Smooth muscle cell (in vitro differentiated cells): ENCODE results near the gene PDF. TPM values are rescaled to one million over a fixed set of nuclear protein-coding genes. Genes with fewer than 3 reads are reported as not detected.
"Not testable (repeated sequence)": the region's sequence is repeated elsewhere in the genome, so short reads cannot be mapped to it uniquely, and the experiment has no call there.

Experiments used
- DNase-seq: peaks from one replicate; lab custom pipeline; 2025; ENCODE audit not compliant: unreplicated experiment; lab: John Stamatoyannopoulos, UW
- H2AFZ ChIP-seq: fragments of 200-600 bp; sonication (generic); 2 replicates; pipeline ENCODE4 v1.6.0; 2016; ENCODE audit warnings: antibody characterized with exemption, low read depth, mild to moderate bottlenecking
- H3F3A ChIP-seq: fragments of 200-600 bp; sonication (generic); 2 replicates; pipeline ENCODE4 v1.6.0; 2017; ENCODE audit warnings: antibody characterized with exemption, low read depth
- H3K27ac ChIP-seq: fragments of 200-600 bp; sonication (generic); 2 replicates; pipeline ENCODE4 v1.5.1; 2016; ENCODE audit warnings: low read depth, mild to moderate bottlenecking
- H3K27me3 ChIP-seq: fragments of 200-600 bp; sonication (generic); 2 replicates; pipeline ENCODE4 v1.6.1; 2016; ENCODE audit warnings: low read depth, mild to moderate bottlenecking
- H3K36me3 ChIP-seq: fragments of 200-600 bp; sonication (generic); 2 replicates; pipeline ENCODE4 v1.5.1; 2016; ENCODE audit warnings: low read depth
- H3K4me1 ChIP-seq: fragments of 200-600 bp; sonication (generic); 2 replicates; pipeline ENCODE4 v1.5.1; 2016; ENCODE audit warnings: low read depth
- H3K4me2 ChIP-seq: fragments of 200-600 bp; sonication (generic); 2 replicates; pipeline ENCODE4 v1.6.0; 2016; ENCODE audit warnings: mild to moderate bottlenecking
- H3K4me3 ChIP-seq: fragments of 200-600 bp; sonication (generic); 2 replicates; pipeline ENCODE4 v1.5.1; 2016; ENCODE audit warnings: mild to moderate bottlenecking
- H3K79me2 ChIP-seq: fragments of 200-600 bp; sonication (generic); 2 replicates; pipeline ENCODE4 v1.6.0; 2016; ENCODE audit warnings: low read depth, mild to moderate bottlenecking
- H3K9ac ChIP-seq: fragments of 200-600 bp; sonication (generic); 2 replicates; pipeline ENCODE4 v1.6.0; 2016; ENCODE audit warnings: low read depth
- H3K9me3 ChIP-seq: fragments of 200-600 bp; sonication (generic); replicated peaks from 2 replicates; pipeline ENCODE4 v1.5.1; 2016; ENCODE audit warnings: low read depth
- H4K20me1 ChIP-seq: fragments of 200-600 bp; sonication (generic); 2 replicates; pipeline ENCODE4 v1.6.0; 2016; ENCODE audit warnings: low read depth
- WGBS: methylation state at CpG from one replicate; pipeline ENCODE4 v1.1.7; 2016; ENCODE audit warnings: low lambda C conversion rate; 5-methylcytosine and 5-hydroxymethylcytosine counted together
- polyA plus RNA-seq: library from polyadenylated mRNA; unstranded; fragments of >200 nt; fragmentation: Nextera tagmentation; extraction: Ambion mirVana; gene quantifications from 2 replicates; pipeline ENCODE4 v1.2.1, GENCODE V29; 2016
- total RNA-seq: library from RNA; depleted of rRNA; stranded (reverse); fragments of >200 nt; gene quantifications from 2 replicates; pipeline ENCODE4 v1.2.3, GENCODE V29; 2014
- TF ChIP-seq, protein P1 (sequence below): fragments of 200-600 bp; sonication (generic); IDR thresholded peaks from 2 replicates; pipeline ENCODE4 v1.5.1; 2017; ENCODE audit warnings: borderline replicate concordance, mild to moderate bottlenecking, antibody characterized with exemption; ENCODE audit not compliant: insufficient read depth, poor library complexity, severe bottlenecking

Gene PDF
- total and polyA plus RNA-seq, 2 experiments from 2014 or later = 4.4 to 5.4 TPM

DNA sequence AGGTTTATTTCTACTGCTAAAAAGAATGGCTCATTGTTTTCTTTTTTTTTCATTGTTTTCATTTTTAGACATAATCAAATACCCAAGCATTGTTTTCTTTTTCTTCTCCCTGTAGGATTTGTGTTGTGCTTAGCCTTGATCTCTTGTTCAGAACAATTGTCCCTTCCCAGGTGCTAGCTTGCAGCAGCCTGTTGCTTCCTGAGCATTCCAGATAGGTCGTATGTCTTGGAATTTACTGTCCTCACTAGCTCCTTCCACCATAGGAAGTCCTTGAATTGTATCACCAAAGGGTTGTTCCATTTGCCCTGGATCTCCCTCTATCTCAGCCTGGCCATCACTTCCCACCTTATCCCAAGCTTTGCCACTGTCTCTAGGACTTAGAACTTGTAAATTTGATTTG is 29.2 kb downstream of the PDF start:
- Histone ChIP-seq H3K27ac (no peak overlapping the region), H3K79me2 (no peaks in the 10 kb centered on the region), H3F3A (no peaks in the 10 kb centered on the region), H3K27me3 (no peaks in the 10 kb centered on the region), H3K9ac (no peak overlapping the region), H2AFZ (no peak overlapping the region), H3K36me3 (peaks cover 4% of the 10 kb centered on the region), H3K4me3 (no peak overlapping the region), H3K4me2 (no peak overlapping the region), H3K9me3 (no peaks in the 10 kb centered on the region), H4K20me1 (no peaks in the 10 kb centered on the region), H3K4me1 (no peaks in the 10 kb centered on the region)
- TF ChIP-seq, protein P1, sequence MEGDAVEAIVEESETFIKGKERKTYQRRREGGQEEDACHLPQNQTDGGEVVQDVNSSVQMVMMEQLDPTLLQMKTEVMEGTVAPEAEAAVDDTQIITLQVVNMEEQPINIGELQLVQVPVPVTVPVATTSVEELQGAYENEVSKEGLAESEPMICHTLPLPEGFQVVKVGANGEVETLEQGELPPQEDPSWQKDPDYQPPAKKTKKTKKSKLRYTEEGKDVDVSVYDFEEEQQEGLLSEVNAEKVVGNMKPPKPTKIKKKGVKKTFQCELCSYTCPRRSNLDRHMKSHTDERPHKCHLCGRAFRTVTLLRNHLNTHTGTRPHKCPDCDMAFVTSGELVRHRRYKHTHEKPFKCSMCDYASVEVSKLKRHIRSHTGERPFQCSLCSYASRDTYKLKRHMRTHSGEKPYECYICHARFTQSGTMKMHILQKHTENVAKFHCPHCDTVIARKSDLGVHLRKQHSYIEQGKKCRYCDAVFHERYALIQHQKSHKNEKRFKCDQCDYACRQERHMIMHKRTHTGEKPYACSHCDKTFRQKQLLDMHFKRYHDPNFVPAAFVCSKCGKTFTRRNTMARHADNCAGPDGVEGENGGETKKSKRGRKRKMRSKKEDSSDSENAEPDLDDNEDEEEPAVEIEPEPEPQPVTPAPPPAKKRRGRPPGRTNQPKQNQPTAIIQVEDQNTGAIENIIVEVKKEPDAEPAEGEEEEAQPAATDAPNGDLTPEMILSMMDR = no peak
- WGBS = 92% methylated on average over 1 of the region's 1 CpG
- DNase-seq = no peak

DNA sequence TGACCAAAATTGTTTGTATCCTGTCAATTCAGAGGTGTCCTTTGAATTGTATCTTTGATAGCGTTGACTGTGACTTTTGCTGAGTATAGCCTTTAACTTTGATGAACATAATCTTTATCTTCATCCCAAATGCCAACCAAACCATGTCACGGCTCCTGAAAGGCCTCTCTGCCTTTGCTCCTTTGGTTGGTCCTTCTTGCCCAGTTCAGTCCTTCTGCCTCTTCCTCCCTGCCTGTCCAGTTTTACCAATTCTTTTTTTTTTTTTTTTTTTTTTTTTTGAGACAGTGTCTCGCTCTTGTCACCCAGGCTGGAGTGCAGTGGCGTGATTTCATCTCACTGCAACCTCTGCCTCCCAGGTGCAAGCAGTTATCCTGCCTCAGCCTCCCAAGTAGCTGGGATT is 32.1 kb downstream of the PDF start:
- Histone ChIP-seq H4K20me1 (no peaks in the 10 kb centered on the region), H3K4me3 (no peak overlapping the region), H3K36me3 (peaks cover 4% of the 10 kb centered on the region), H3K27me3 (no peaks in the 10 kb centered on the region), H3K9ac (no peak overlapping the region), H3K9me3 (no peaks in the 10 kb centered on the region), H3K4me1 (no peaks in the 10 kb centered on the region), H3K79me2 (no peaks in the 10 kb centered on the region), H3F3A (no peaks in the 10 kb centered on the region), H2AFZ (no peak overlapping the region), H3K27ac (no peak overlapping the region), H3K4me2 (no peak overlapping the region)
- TF ChIP-seq, protein P1 = no peak
- no peak for DNase-seq
- WGBS = 98% methylated on average over 4 of the region's 4 CpGs

DNA sequence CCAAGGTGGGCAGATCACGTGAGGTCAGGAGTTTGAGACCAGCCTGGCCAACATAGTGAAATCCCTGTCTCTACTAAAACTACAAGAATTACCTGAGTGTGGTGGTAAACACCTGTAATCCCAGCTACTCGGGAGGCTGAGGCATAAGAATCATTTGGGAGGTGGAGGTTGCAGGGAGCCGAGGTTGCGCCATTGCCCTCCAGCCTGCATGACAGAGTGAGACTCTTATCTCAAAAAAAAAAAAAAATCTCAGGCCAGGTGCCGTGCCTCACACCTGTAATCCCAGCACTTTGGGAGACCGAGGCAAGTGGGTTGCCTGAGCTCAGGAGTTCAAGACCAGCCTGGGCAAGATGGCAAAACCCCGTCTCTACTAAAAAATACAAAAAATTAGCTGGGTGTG is 33.6 kb downstream of the PDF start:
- H3K27ac ChIP-seq, H3K36me3 ChIP-seq, H3K9ac ChIP-seq, H3K9me3 ChIP-seq, H2AFZ ChIP-seq, H3K4me2 ChIP-seq, H3K4me3 ChIP-seq, H3K4me1 ChIP-seq, H4K20me1 ChIP-seq, H3K27me3 ChIP-seq, H3K79me2 ChIP-seq, H3F3A ChIP-seq, DNase-seq: not testable (repeated sequence)
- WGBS = 95% methylated on average over 7 of the region's 7 CpGs

DNA sequence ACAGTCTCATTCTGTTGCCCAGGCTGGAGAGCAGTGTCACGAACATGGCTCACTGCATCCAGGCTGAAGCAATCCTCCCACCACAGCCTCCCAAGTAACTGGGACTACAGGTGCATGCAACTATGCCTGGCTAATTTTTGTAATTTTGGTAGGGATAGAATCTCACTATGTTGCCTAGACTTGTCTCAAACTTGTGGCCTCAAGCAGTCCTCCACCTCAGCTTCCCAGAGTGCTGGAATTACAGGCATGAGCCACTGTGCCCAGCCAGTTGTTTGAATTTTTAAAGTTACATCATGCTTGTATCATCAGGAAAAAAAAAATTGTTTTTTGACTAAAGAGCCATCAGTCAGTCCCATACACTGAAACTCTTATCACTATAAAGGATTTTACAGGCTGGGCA is 36.3 kb downstream of the PDF start:
- Histone ChIP-seq H3K79me2 (no peaks in the 10 kb centered on the region), H3K27ac (no peak overlapping the region), H3K9ac (no peak overlapping the region), H3F3A (no peaks in the 10 kb centered on the region), H2AFZ (no peak overlapping the region), H4K20me1 (no peaks in the 10 kb centered on the region), H3K27me3 (no peaks in the 10 kb centered on the region), H3K4me2 (no peak overlapping the region), H3K9me3 (no peaks in the 10 kb centered on the region), H3K36me3 (no peaks in the 10 kb centered on the region), H3K4me3 (no peak overlapping the region), H3K4me1 (no peaks in the 10 kb centered on the region)
- no peak for DNase-seq
- TF ChIP-seq, protein P1 = no peak
- WGBS = 83% methylated on average over 1 of the region's 1 CpG
